IPS-NIHi7 (cell line): ENCODE data around the gene RNU5B-1.

ENCODE experiments used
- DNase-seq: peaks from one replicate; pipeline ENCODE4 v3.0.0; 2012; ENCODE audit warnings: mixed read lengths; ENCODE audit errors: extremely low spot score

RNU5B-1 gene

DNA sequence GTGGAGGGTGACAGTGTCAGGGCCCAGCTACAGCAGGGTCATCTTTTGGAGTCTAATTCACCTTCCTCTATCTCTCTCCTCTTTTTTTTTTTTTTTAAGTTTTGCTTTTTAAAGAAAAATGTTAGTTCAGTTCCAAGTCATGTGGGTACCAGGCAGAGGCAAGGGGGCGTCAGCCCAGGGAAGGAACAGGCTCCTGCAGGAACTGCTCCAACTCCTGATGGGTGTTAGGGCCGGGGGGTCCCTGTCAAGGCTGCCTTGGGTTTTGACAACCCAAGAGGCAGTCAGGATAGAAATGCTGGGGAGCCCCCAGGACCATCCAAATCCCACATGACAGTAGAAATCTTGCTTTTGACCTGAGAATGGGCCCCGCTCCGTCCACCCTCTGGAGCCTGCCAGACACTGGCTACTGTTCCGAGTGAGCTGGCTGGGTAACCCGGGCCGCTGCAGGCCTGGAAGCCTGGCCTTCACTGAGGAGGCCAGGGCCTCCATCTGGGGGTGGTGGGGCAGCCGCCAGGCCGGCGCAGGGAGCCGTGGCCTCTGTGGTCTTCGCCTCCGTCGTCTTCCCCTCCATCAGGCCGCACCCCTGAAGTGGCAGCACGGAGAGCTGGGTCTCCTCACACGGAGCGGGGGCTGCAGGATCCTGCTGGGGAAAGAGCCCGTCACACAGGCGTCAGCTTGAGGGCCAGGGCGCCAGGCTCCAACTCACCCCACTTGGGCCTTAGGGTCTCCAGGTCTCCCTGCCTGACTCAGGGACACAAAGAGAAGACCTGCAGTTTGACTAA lies 24.2 kb downstream of the RNU5B-1 start:
- DNase-seq, result peak; percentile 2

DNA sequence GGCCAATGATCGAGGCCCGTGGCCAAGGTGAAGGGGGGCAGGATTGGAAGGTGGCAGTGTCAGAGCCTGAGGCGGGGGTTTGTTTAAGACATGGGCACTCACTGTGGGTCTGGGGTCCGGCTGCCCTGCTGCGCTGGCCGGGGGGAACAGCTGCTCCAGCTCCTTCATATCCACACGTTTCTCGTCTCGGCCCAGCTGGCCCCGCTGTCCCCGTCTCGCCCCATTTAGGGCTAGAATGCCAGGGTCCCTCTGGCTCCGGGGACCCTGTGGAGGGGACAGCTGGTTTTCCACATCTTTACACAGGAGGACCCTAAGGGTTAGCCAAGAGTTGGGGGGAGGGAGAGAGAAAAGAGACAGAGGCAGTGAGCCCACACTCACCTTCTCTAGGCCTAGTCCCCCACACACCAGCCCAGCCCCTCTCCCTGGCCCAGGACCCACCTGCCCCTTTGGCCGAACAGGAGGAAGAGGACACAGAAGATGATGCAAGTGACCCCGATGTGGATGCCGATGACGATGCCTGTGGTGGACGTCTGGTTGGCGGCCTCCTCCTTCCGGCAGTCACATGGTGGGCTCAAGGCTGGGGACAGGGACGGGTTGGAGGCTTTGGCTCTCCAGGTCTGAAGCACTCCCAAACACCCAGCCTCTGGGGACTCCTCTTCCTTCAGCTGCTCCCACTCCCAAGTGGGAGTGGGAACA lies 25.0 kb downstream of the RNU5B-1 start:
- peak; percentile 4 for DNase-seq

DNA sequence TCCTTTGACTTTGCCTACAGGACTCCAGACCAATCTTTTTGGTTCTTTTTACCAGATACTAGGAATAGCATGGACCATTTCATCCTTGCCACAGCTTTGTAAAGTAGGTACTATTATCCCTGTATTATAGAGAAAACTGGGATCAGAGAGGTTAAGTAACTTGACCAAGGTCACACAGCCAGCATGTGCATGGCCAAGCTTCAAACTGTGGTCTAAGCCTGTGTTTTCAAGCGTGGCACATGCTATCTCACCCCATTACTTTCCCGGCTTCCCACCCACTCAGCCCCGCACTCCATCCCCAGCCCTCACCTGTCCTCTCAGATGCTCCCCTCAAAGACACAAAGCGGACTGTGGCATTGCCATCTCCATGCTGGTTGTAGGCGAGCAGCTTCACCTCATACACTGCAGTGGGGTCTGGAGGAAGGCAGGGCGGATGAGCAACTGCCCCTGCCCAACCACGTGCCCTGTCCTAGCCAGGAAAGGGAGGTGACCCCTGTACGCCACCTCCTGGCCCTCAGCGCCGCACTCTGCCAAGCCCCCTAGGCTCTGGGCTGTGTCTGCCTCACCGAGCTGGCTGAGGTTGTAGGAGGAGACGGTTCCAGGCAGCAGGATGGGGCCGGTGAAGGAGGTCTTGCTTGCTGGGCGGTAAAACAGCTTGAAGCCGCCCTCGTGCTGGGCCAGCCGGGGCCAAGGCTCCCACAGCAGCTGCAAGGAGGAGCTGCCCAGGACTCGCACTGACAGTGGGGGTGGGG lies 25.7 kb downstream of the RNU5B-1 start:
- peak; percentile 11 for DNase-seq

DNA sequence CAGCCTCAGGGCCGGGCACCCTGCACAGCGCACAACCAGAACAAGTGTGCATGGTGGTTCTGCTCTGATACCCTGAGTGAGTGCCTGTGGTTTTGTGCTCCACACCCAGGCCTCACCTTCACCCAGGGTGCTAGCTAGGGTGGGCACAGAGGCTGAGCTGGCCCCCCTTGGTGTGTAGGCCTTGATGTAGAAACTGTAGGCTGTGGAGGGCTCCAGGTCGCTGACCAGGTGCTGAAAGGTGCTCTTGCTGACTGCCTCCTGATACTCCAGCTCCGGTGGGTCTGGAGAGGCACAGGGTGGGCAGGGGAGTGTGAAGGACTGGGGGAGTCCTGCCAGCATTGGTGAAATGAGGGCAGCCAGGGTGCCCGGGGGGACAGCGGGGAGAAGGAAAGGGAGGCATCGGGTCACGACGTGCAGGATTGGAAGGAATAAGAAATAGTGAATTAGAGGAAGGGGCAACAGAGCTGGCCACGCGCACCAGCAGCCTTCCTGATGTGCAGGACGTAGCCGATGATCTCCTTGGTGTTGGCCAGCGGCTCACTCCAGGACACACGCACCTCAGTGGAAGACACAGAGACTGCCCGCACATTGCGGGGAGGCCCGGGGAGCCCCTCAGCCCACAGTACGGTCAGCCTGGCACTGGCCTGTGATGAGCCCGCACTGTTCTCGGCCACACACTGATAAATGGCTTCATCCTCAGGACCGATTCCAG lies 26.6 kb downstream of the RNU5B-1 start:
- peak; percentile 36 for DNase-seq

DNA sequence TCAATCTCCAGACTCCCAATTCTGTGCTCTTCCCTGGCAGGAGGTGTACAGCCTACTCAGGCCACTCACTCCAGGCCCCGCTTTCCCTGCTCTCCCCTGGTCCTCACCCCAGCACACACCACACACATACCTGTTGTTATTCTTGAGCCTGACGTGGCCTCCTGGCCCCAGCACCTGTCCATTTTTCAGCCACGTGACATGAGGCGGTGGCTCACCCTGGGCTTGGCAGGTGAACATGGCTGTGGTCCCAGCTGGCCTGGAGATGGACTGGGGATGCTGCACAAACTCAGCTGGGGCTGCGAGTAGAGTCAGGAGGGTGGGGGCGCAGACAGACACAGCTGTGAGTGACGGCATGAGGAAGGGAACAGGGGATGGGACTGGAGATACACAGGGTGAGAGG lies 27.3 kb downstream of the RNU5B-1 start:
- no peak for DNase-seq

DNA sequence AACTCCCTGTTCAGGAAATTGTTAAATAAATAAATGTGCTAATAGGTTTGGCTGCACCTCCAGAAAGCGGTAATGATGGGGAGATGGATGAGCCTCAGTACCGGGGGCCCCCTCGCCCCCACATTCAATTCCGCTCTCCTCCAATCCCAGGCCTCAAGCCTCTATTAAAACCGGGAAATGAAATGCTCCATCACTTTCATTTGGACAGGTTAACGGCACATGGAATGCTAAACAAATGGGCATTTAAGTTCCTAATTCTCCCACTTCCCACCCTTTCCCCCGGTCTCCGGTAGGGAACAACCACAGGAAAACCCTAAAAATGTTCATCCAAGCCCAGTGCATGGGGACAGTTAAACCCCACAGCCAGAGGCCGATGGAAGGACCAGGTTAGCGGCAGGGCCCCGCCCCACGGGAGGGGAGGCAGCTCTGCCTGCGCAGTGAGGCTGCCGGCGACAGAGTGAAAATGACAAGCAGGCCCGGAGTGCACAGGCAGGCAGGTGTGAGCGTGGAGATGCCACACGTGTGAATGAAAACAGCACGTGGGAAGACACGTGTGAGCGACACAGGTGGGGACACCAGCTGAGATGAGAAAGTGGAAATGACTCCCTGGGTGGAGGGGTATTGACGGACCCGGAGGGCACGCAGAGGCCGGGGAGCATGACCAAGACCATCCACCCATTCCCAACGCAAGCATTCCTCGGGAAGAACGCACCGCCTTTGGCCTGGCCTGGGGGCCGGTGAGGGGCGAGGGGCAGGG lies 28.1 kb downstream of the RNU5B-1 start:
- no peak for DNase-seq

DNA sequence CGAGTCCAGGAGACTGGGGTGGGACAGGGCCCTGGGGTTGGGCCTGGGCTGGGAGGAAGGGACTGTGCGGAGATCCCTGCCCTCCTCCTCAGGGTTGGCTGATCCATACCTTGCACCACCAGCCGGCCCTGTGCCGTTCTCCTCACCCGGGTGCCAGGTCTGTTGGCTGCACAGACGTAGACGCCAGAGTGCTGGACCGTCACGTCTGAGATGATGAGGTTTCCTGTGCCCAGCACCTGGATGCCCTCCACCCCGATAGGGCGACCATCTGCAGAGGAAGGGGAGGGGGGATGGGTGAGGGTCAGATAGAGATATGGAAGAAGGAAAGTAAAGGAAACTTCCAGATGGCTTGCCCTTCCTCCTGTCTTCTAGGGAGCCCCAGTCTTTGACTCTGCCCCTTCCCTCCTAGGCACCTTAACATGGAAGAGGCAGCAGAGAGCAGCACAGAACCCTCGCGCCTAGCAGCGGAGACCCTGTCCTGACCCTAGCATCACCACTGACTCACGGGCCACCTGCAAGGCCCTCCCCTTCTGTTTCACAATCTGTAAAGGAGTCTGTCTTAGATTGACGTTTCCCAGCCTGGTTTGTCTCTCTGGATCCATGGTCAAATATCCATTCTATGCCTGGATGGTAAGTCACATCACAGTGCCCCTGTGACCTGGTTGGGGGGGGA lies 28.8 kb downstream of the RNU5B-1 start:
- DNase-seq, result no peak

DNA sequence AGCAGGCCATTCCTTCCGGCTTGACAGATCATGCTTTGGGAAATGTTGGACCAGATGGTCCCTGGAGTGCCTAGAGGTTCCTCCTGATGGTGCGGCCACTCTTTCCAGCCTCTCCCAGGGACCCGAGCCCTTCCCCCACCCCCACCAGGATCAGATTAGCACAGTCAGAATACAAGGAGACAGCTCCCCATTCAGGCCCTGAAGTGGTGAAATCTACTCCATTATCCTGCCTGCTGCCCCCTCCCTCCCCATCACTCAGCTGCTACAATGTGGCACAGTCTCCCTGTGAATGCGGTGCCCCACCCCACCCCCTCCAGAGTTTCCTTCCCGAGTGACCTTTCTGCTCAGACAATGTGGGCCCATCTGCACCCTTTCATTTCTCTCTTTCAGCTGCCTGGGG lies 29.4 kb downstream of the RNU5B-1 start:
- no peak for DNase-seq

DNA sequence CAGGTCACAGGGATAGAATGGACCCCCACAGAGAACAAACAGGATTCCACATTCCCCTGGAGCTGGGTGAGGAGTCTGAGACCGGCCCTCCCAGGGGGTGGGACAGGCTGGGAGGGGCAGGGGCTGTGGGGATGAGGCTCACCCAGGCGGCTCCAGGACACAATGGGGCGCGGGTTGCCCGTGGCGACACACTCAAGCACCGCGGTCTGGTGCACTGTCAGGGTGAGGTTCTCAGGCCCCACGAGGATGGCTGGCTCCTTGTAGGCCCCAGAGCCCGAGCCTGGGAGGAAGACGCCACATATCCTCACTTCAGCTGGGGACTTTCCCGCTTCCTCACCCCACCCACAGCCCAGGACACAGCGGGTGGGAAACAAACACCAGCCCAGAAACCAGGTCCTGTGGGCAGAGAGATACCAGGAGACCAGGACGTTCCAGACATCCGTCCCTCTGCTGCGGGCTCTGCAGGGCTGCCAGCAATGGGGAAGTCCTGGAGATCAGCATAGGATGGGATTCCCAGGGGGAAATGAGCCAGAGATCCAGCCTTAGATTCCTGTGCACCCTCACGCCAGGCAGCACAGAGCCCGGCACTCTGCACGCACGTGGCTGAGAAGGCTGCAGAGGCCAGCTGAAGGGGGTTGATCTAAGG lies 30.2 kb downstream of the RNU5B-1 start:
- peak; percentile 61 for DNase-seq

DNA sequence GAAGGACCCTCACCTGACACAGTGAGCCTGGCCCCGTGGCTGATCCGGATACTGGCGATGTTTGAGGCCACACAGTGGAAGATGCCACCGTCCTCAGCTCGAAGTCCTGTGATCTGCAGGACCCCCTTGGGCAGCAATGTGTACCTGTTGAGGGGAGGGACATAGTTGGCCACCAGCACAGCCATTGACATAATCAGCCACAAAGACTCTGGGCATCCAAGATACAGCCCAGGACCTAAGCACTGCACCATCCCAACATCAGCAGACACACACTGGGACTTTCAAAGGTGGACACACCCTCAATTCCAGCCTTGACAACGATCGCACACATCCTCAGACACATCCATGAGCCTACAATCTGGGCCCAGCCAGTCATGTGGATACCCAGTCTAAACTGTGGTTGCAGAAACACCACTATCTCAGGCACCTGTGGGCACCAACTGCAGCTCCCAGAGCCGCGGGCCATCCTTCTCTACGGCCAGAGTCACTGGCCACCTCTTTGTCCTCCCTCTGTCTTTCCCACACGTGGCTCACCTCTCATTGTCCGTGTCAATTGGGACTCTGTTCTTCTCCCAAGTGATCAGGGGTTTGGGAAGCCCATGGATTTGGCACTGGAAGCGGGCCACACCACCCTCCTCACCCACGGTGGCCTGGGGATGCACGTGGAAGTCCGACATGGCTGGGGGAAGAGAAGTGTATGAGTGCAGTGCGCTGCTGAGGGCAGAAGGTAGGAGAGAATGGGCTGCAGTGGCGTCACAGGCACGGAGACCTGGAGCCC lies 31.0 kb downstream of the RNU5B-1 start:
- DNase-seq, result no peak

DNA sequence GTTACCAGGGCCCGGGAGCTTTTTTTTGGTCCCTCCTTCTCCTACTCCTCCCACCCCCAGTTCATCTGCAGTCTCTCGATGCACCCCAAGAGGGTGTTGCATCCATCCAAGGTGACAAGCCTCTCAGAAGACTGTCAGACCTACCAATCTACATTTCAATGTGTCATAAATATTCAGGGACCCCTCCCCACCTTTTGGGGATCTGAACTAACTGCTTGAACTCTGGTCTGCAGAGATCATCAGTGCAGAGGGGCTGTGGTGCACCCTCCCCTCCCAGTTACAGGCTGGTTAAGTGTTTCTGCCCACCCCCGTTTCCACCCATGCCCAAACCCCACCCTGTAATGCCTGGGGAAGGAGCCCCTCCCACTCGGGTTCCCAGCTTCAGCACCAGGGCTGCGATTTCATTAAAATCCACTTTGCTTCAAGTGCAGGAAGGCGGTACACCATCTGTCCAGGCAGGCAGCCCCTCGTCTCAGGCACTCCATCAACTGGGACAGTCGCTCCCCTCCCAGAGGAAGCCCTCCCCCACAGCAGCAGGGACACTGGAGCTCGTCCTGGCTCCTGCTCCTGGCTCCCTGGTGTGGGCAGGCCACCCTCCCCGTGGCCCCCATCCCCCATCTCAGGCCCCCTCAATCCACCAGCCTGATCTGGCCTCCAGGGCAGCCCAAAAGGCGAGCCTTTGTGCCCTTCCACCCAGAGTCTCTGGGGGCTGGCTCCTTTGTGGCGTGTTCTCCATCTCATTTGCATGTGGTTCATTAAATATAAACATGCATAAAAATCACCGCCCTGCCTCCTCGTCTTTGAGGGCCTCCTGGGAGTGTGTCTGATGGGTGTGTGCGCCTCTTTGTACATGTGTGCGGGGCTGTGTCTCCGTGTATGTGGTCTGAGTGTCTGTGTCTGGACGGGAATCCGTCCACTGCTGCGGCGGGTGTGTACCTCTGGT lies 32.3 kb downstream of the RNU5B-1 start:
- DNase-seq, result peak; percentile 43

DNA sequence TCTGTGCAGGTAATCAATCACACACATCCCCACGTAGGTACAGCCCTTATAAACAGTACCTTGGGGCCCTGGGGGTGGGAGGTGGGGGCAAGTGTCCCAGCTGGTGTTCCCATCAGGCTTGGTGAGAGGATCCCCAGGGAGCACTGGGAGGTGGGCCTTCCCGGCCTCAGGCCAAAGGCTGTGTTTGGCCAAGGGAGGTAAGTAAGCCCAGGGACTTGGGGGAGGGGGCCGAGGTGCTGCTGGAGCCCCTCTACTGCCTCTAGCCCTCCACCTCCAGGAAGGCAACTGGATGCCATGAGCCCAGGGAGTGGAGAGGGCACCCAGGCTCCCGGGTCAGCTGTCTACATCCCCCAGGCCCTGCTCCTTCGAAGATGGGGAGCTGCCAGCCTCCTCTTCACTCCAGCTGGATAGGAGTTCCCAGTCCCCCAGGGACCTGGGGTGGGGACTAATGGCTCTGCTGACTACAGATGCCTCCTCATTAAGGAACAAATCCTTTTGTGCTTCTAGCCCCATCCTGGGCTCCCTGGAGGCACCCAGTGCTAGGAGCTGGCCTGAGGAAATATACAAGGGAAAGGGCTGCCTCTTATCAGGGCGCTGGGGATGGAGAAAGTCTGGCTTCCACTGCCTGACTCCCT lies 33.1 kb downstream of the RNU5B-1 start:
- DNase-seq, result no peak

DNA sequence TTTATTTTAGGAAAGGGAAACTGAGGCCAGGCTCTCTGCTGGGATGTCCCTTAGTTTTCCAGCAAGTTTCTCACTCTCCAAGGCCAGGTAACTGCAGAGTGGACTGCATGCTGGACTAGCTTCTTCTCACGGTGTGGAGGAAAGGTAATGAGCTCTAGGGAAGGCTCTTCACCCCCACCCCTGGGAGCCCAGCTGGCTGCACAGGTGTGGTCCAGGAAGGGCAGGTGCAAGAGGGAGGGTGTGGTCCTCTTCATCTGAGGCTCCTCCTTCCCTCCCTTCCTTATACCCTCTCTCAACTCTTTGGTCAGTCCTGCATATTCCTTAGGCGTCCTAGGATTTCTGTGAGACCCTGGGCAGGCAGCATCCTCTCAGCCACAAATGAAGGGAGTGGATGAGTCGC lies 33.9 kb downstream of the RNU5B-1 start:
- no peak for DNase-seq

DNA sequence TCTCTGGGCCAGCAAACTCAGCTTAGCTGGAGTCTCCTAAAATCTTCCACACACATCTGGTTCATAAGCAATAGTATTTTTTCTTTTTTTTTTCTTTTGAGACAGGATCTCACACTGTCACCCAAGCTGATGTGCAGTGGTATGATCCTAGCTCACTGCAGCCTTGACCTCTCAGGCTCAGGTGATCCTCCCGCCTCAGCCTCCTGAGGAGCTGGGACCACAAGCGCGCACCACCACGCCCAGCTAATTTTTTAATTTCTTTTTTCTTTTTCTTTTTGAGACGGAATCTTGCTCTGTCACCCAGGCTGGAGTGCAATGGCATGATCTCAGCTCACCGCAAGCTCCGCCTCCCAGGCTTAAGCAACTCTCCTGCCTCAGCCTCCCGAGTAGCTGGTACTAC lies 34.3 kb downstream of the RNU5B-1 start:
- DNase-seq, result no peak

DNA sequence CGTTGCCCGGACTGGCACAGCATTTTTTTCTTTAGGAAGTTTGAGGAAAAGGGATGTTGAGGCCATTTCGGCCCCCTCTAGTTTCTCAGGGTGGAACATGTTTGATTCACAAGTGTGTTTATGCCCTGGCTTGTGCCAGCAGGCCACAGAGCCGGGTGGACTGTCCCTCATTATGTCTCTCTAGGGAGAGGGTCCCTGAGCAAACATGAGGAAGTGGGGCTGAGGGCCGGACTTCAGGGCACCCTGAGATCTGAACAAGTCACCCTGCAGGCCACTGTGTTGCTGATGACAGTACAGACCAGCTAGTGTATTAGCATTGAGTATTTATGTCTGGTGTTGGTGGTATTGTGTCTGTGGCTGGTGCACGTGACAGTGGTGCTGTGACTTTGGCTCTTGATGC lies 34.9 kb downstream of the RNU5B-1 start:
- no peak for DNase-seq

DNA sequence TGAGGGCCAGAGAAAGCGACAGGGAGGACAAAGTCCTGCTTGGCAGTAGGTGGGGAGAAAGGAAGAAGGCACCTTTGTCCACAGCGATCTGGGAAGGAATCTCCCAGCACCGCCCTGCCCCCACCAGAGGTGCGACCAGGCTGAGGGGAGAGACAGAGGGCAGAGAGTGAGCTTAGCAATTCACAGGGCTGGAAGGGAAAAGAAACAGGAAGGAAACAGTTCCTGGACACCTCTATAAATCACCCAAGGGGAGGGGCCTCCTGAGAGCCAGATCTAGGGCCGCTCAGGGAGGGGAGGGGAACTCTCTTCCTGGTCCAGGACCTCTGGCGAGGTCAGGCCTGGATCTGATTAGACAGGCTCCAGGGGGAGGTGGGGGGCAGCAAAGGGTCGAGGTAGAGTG lies 35.4 kb downstream of the RNU5B-1 start:
- peak; percentile 38 for DNase-seq

DNA sequence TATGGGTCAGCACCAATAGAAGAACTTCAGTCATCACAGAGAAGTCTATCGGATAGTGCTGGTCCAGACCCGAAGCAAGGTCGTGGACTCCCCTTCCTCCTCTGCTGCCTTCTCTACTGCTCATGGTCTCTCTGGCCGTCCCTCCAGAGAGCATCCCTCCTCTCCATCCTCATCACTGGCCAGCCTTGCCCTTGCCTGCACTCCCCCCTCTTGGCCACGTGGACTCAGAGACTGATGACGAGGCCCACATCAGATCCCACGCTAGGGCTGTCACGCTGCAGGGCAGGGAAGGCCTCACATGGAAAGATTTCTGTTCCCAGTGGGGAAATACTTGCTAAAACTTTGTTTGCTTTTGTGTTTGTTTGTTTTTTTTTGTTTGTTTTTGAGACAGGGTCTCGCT lies 38.0 kb downstream of the RNU5B-1 start:
- no peak for DNase-seq
